Measurements from ENCODE around the gene BHLHE23. TPM values are rescaled to one million over a fixed set of nuclear protein-coding genes. Genes with fewer than 3 reads are reported as not detected.

The BHLHE23 gene
- total RNA-seq, 4 donors from 2014 or later = not detected

GRCh38 chr20:62969179-62969760 lies 37.5 kb downstream of the BHLHE23 start:
- Histone ChIP-seq H3K36me3 (no peaks in the 10 kb centered on the region), H3K27me3 (peaks cover 26 to 39% (median 27%) of the 10 kb centered on the region in 3 donors), H3K27ac (no peak overlapping the region), H3K4me3 (no peak overlapping the region), H3K9me3 (no peaks in the 10 kb centered on the region), H3K4me1 (peaks cover 0 to 4% of the 10 kb centered on the region in 2 donors)
- ATAC-seq (no peak), DNase-seq (no peak)
- in situ Hi-C loops (cut with MboI; ENCODE audit: low sequenced_read_pairs in 4 of 4) = no loop called here
- TF ChIP-seq CTCF (IDR thresholded peaks at IDR 0.05 in 4 of 5, conservative IDR thresholded peaks at IDR 0.05 in 1 of 5) = no peak
- TF ChIP-seq POLR2A (IDR thresholded peaks at IDR 0.05) = no peak
- intact Hi-C loops (cut with DNase I; ENCODE audit: low total_unique reads) = no loop called here

GRCh38 chr20:62968378-62969178 lies 38.2 kb downstream of the BHLHE23 start:
- Histone ChIP-seq H3K27me3 (peaks cover 19 to 32% (median 22%) of the 10 kb centered on the region in 3 donors), H3K4me3 (no peak overlapping the region), H3K36me3 (no peaks in the 10 kb centered on the region), H3K9me3 (no peaks in the 10 kb centered on the region), H3K27ac (no peak overlapping the region), H3K4me1 (peaks cover 0 to 4% of the 10 kb centered on the region in 2 donors)
- in situ Hi-C loops (cut with MboI; ENCODE audit: low sequenced_read_pairs in 4 of 4) (no loop called here), intact Hi-C loops (cut with DNase I; ENCODE audit: low total_unique reads) (no loop called here)
- DNase-seq (no peak), ATAC-seq (no peak)
- TF ChIP-seq CTCF (IDR thresholded peaks at IDR 0.05 in 4 of 5, conservative IDR thresholded peaks at IDR 0.05 in 1 of 5) (no peak), POLR2A (IDR thresholded peaks at IDR 0.05) (no peak)

GRCh38 chr20:62967628-62968351 lies 39.0 kb downstream of the BHLHE23 start:
- no peaks in the 10 kb centered on the region for H3K9me3 ChIP-seq
- peaks cover 0 to 3% of the 10 kb centered on the region in 2 donors for H3K4me1 ChIP-seq
- DNase-seq (no peak), ATAC-seq (no peak)
- TF ChIP-seq CTCF (IDR thresholded peaks at IDR 0.05 in 4 of 5, conservative IDR thresholded peaks at IDR 0.05 in 1 of 5) (no peak), POLR2A (IDR thresholded peaks at IDR 0.05) (no peak)
- H3K4me3 ChIP-seq = no peak overlapping the region
- H3K27ac ChIP-seq = no peak overlapping the region
- no peaks in the 10 kb centered on the region for H3K36me3 ChIP-seq
- intact Hi-C loops (cut with DNase I; ENCODE audit: low total_unique reads) = no loop called here
- peaks cover 11 to 24% (median 14%) of the 10 kb centered on the region in 3 donors for H3K27me3 ChIP-seq
- in situ Hi-C loops (cut with MboI; ENCODE audit: low sequenced_read_pairs in 4 of 4) = no loop called here

GRCh38 chr20:62967149-62967501 lies 39.6 kb downstream of the BHLHE23 start:
- ATAC-seq = no peak
- no peak for DNase-seq
- H3K4me3 ChIP-seq = no peak overlapping the region
- H3K27ac ChIP-seq = no peak overlapping the region
- H3K4me1 ChIP-seq = no peaks in the 10 kb centered on the region
- no peaks in the 10 kb centered on the region for H3K36me3 ChIP-seq
- peaks cover 9 to 20% (median 9%) of the 10 kb centered on the region in 3 donors for H3K27me3 ChIP-seq
- H3K9me3 ChIP-seq = no peaks in the 10 kb centered on the region
- intact Hi-C loops (cut with DNase I; ENCODE audit: low total_unique reads) = no loop called here
- TF ChIP-seq CTCF (IDR thresholded peaks at IDR 0.05 in 4 of 5, conservative IDR thresholded peaks at IDR 0.05 in 1 of 5) (no peak), POLR2A (IDR thresholded peaks at IDR 0.05) (no peak)
- in situ Hi-C loops (cut with MboI; ENCODE audit: low sequenced_read_pairs in 4 of 4) = no loop called here

All from gastrocnemius medialis (tissue), 4 donors.